ENCODE data around the gene ZNF730. TPM values are rescaled to one million over a fixed set of nuclear protein-coding genes. Genes with fewer than 3 reads are reported as not detected.

The ZNF730 gene
- total and polyA plus RNA-seq, 2 experiments from 2014 or later: 2.1 to 3.3 TPM

DNA sequence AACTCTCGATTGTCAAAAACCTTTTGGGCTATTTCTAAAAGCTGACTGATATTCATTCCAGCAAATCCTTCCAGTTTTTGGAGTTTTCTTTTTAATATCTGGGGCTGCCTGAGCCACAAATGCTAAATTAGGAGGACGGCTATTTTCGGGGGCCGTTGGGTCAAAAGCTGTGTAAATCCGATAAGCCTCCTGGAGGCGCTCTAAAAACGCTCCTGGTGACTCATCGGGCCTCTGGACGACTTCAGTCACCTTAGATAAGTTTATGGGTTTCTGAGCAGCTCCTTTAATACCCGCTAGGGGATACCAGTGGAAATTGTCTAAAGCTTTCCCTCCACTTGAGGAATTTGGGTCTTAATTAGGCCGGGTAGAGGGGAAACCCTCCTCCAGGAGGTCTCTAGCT lies 66.4 kb downstream of the ZNF730 start:
- H3K79me2 ChIP-seq: no peaks in the 10 kb centered on the region
- H3K27me3 ChIP-seq: no peaks in the 10 kb centered on the region
- no peaks in the 10 kb centered on the region for H4K20me1 ChIP-seq (ENCODE audit: insufficient read depth, poor library complexity, severe bottlenecking)
- no peak overlapping the region for H3K27ac ChIP-seq
- H3K9me2 ChIP-seq (replicated peaks; ENCODE audit: insufficient read depth): no peaks in the 10 kb centered on the region
- H3K4me3 ChIP-seq: no peak overlapping the region
- H3K9me3 ChIP-seq (ENCODE audit: low read depth): no peaks in the 10 kb centered on the region
- TF ChIP-seq EZH2phosphoT487 (IDR thresholded peaks at IDR 0.05; ENCODE audit: low read depth, severe bottlenecking, unreplicated experiment) (no peak), EZH2 (IDR thresholded peaks at IDR 0.05; ENCODE audit: borderline replicate concordance) (no peak)
- TF ChIP-seq, protein P1, sequence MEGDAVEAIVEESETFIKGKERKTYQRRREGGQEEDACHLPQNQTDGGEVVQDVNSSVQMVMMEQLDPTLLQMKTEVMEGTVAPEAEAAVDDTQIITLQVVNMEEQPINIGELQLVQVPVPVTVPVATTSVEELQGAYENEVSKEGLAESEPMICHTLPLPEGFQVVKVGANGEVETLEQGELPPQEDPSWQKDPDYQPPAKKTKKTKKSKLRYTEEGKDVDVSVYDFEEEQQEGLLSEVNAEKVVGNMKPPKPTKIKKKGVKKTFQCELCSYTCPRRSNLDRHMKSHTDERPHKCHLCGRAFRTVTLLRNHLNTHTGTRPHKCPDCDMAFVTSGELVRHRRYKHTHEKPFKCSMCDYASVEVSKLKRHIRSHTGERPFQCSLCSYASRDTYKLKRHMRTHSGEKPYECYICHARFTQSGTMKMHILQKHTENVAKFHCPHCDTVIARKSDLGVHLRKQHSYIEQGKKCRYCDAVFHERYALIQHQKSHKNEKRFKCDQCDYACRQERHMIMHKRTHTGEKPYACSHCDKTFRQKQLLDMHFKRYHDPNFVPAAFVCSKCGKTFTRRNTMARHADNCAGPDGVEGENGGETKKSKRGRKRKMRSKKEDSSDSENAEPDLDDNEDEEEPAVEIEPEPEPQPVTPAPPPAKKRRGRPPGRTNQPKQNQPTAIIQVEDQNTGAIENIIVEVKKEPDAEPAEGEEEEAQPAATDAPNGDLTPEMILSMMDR (IDR thresholded peaks at IDR 0.05; ENCODE audit: poor library complexity): no peak
- no peak overlapping the region for H2AFZ ChIP-seq
- no peaks in the 10 kb centered on the region for H3K36me3 ChIP-seq (replicated peaks; ENCODE audit: insufficient read depth, low read depth)
- DNase-seq (ENCODE audit: low spot score): no peak
- H3K4me1 ChIP-seq (ENCODE audit: insufficient read depth): no peaks in the 10 kb centered on the region
- no peak overlapping the region for H3K4me2 ChIP-seq
- 79% methylated on average over 11 of the region's 11 CpGs for WGBS (ENCODE audit: low lambda C conversion rate, missing lambda C conversion rate)

DNA sequence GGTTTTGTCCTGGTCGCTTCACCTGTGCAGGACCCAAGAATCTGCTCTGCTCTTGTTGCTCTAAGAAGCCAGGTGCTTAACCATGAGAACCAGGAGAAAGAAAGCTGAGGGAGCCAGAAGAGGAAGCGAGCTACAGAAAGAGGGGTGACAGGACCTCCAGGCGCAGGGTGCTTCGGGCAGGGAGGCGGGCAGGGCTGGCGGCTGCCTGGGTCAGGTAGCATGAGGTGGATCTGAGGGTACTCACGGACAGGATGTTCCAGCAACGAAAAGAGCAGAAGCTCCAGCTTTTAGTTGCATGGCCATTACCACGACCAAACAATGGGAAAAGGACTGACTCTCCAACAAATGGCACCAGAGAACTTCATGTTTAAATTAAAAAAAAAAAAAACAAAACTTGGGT lies 73.5 kb downstream of the ZNF730 start:
- no peaks in the 10 kb centered on the region for H3K4me1 ChIP-seq (ENCODE audit: insufficient read depth)
- no peaks in the 10 kb centered on the region for H3K79me2 ChIP-seq
- H3K36me3 ChIP-seq (replicated peaks; ENCODE audit: insufficient read depth, low read depth): no peaks in the 10 kb centered on the region
- H2AFZ ChIP-seq: no peak overlapping the region
- TF ChIP-seq EZH2phosphoT487 (IDR thresholded peaks at IDR 0.05; ENCODE audit: low read depth, severe bottlenecking, unreplicated experiment) (no peak), EZH2 (IDR thresholded peaks at IDR 0.05; ENCODE audit: borderline replicate concordance) (no peak)
- TF ChIP-seq, protein P1 (IDR thresholded peaks at IDR 0.05; ENCODE audit: poor library complexity): no peak
- no peaks in the 10 kb centered on the region for H3K9me3 ChIP-seq (ENCODE audit: low read depth)
- H3K4me2 ChIP-seq: no peak overlapping the region
- no peaks in the 10 kb centered on the region for H4K20me1 ChIP-seq (ENCODE audit: insufficient read depth, poor library complexity, severe bottlenecking)
- 90% methylated on average over 9 of the region's 9 CpGs for WGBS (ENCODE audit: low lambda C conversion rate, missing lambda C conversion rate)
- H3K9me2 ChIP-seq (replicated peaks; ENCODE audit: insufficient read depth): no peaks in the 10 kb centered on the region
- no peak overlapping the region for H3K27ac ChIP-seq
- H3K27me3 ChIP-seq: no peaks in the 10 kb centered on the region
- H3K4me3 ChIP-seq: no peak overlapping the region
- DNase-seq (ENCODE audit: low spot score): no peak

Other genes starting within 250 kb of the ZNF730 start
- gene ZNF728, start 113.8 kb upstream of the ZNF730 start, total RNA-seq: not detected in 2 replicates
- not detected in 2 replicates for gene ZNF728, start 113.8 kb upstream of the ZNF730 start, polyA plus RNA-seq
- 6.5 and 11.2 TPM in 2 replicates for gene ZNF724, start 133.4 kb downstream of the ZNF730 start, total RNA-seq
- 0.93 and 2.4 TPM in 2 replicates for gene ZNF724, start 133.4 kb downstream of the ZNF730 start, polyA plus RNA-seq